ENCODE measurements around the gene KRTAP4-5.

DNA sequence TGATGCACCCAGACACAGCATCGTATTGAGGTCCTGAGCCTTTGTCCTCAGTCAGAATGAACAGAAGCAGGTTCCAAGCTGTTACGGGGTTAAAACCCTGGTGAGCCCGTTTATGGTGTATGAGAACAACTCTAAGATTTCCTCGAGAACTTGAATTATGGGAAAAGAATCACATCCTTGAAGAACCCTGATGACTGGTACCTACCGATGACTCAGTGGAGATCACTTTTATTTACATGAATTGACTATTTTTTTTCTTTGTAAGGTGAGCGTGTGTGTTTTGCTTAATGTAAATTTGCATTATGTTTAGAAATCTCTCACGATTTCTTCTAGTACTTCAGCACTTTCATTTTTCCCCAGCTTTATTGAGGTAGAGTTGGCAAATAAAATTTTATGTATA lies 14.2 kb upstream of the KRTAP4-5 start:
- TF ChIP-seq EZH2phosphoT487 (IDR thresholded peaks at IDR 0.05), result no peak
- TF ChIP-seq, protein P1, sequence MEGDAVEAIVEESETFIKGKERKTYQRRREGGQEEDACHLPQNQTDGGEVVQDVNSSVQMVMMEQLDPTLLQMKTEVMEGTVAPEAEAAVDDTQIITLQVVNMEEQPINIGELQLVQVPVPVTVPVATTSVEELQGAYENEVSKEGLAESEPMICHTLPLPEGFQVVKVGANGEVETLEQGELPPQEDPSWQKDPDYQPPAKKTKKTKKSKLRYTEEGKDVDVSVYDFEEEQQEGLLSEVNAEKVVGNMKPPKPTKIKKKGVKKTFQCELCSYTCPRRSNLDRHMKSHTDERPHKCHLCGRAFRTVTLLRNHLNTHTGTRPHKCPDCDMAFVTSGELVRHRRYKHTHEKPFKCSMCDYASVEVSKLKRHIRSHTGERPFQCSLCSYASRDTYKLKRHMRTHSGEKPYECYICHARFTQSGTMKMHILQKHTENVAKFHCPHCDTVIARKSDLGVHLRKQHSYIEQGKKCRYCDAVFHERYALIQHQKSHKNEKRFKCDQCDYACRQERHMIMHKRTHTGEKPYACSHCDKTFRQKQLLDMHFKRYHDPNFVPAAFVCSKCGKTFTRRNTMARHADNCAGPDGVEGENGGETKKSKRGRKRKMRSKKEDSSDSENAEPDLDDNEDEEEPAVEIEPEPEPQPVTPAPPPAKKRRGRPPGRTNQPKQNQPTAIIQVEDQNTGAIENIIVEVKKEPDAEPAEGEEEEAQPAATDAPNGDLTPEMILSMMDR (IDR thresholded peaks at IDR 0.05), result no peak
